GM10266 (cell line): ENCODE data around the gene UPF3A.

ENCODE experiments used
- DNase-seq: peaks from one replicate; pipeline ENCODE4 v3.0.0; 2012; ENCODE audit errors: extremely low spot score
- TF ChIP-seq, protein P1 (sequence below): IDR thresholded peaks from 2 replicates; pipeline ENCODE4 v1.5.1; 2012; ENCODE audit warnings: mild to moderate bottlenecking, low read depth; ENCODE audit not compliant: control insufficient read depth, insufficient read depth; ENCODE audit errors: missing control alignments

Gene UPF3A, protein sequence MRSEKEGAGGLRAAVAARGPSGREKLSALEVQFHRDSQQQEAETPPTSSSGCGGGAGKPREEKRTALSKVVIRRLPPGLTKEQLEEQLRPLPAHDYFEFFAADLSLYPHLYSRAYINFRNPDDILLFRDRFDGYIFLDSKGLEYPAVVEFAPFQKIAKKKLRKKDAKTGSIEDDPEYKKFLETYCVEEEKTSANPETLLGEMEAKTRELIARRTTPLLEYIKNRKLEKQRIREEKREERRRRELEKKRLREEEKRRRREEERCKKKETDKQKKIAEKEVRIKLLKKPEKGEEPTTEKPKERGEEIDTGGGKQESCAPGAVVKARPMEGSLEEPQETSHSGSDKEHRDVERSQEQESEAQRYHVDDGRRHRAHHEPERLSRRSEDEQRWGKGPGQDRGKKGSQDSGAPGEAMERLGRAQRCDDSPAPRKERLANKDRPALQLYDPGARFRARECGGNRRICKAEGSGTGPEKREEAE

DNA sequence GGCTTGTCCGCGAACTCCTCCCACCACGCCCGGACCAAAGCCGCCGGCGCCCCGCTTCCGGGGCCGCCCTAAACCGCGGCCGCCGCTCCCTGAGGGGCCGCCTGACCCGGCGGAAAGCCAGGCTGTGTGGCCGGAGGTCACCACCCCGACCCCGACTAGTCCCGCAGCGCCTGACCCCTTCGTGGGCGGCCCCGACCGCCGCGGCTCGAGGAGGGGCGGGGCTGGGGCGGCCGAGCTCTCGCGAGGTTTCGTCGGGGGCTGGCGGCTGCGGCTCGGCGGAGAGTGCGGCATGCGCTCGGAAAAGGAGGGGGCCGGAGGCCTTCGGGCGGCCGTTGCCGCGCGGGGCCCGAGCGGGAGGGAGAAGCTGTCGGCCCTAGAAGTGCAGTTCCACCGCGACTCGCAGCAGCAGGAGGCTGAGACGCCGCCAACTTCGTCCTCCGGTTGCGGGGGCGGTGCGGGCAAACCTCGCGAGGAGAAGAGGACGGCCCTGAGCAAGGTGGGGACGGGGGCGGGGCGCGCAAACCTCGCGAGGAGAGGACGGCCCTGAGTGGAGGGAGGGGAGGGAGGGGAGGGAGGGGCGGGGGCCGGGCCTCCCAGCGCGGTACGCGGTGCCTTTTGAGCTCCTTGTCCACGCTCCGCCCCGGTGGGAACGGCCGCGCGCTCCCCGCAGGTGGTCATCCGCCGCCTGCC lies at the start of gene UPF3A:
Gene UPF3A, plus strand, starts transcription at position 251 of the 690 bp plus-strand sequence. Its CDS starts 39 bp downstream, at position 290.
- peak; percentile 94 for DNase-seq
- TF ChIP-seq, protein P1, sequence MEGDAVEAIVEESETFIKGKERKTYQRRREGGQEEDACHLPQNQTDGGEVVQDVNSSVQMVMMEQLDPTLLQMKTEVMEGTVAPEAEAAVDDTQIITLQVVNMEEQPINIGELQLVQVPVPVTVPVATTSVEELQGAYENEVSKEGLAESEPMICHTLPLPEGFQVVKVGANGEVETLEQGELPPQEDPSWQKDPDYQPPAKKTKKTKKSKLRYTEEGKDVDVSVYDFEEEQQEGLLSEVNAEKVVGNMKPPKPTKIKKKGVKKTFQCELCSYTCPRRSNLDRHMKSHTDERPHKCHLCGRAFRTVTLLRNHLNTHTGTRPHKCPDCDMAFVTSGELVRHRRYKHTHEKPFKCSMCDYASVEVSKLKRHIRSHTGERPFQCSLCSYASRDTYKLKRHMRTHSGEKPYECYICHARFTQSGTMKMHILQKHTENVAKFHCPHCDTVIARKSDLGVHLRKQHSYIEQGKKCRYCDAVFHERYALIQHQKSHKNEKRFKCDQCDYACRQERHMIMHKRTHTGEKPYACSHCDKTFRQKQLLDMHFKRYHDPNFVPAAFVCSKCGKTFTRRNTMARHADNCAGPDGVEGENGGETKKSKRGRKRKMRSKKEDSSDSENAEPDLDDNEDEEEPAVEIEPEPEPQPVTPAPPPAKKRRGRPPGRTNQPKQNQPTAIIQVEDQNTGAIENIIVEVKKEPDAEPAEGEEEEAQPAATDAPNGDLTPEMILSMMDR = no peak

- TF ChIP-seq, protein P1 = no peak
- no peak for DNase-seq
Measured at GRCh38 chr13:114231886-114232285, 49.5 kb upstream of the UPF3A start.

GRCh38 chr13:114234266-114234644 lies 47.1 kb upstream of the UPF3A start:
- no peak for DNase-seq
- TF ChIP-seq, protein P1 = no peak

GRCh38 chr13:114234645-114235421 lies 46.6 kb upstream of the UPF3A start, which contains the start of gene CDC16:
Gene CDC16, plus strand, starts transcription at chr13:114234897. Its CDS starts 188 bp downstream, at chr13:114235085.
- TF ChIP-seq, protein P1 = no peak
- DNase-seq = peak; percentile 94

DNA sequence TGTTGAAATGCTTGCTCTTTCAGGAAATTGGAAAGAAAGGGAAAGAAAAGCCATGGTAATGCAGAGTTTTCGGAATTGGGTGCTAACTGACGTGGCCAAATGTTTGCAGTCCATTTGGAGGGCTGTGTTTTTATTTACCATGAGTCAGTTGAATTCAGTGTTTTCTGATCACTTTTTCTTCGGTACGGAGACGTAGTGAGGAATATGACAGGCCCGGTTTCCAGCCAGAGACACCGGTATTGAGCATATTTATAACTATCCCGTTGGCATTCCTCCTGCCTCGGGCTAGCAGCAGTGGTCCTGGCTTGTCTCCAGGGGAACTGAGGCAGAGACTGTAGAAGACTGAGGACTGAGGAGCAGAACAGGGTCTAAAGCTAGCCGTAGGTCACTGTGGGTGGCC lies 45.7 kb upstream of the UPF3A start:
- TF ChIP-seq, protein P1 = no peak
- no peak for DNase-seq

DNA sequence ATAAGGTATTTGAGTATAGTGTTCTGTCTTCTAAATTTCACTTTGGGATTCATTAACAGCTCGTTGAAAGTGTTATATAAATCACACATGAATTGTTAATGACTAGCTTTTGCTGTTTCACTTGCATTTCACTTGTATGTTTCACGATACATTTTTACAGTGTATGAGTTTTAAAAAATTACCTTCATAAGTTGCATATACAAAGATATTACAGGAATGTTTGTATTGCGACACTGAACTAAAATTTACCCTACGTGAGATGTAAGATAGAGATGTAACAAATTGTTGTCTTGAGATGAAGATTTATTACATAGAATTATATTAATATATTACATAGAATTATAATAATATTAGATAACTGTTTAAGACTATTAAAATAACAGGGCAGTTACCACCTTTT lies 45.2 kb upstream of the UPF3A start:
- no peak for DNase-seq
- TF ChIP-seq, protein P1 = no peak
